Endodermal cell (in vitro differentiated cells): Measurements from ENCODE around the gene NBL1. TPM values are rescaled to one million over a fixed set of nuclear protein-coding genes. Genes with fewer than 3 reads are reported as not detected.
A peak's percentile ranks its signal among the peaks of the same experiment; 100 is the strongest.

Experiments used
- DNase-seq: peaks from one replicate; pipeline ENCODE4 v3.0.0-alpha.2; 2017
- H3K27ac ChIP-seq: 2 replicates; pipeline ENCODE4 v1.5.1; 2013; ENCODE audit warnings: mild to moderate bottlenecking, low read depth, low read length, moderate library complexity
- H3K27me3 ChIP-seq: 2 replicates; pipeline ENCODE4 v1.6.1; 2013; ENCODE audit warnings: mild to moderate bottlenecking, low read length, moderate library complexity; ENCODE audit not compliant: insufficient read depth, control insufficient read depth, poor library complexity, severe bottlenecking
- H3K36me3 ChIP-seq: 2 replicates; pipeline ENCODE4 v1.7.0; 2013; ENCODE audit warnings: mild to moderate bottlenecking, low read length, moderate library complexity; ENCODE audit not compliant: control insufficient read depth, insufficient read depth
- H3K4me1 ChIP-seq: one replicate; pipeline ENCODE4 v1.7.0; 2013; ENCODE audit warnings: low read length; ENCODE audit not compliant: control insufficient read depth, insufficient read depth
- H3K4me3 ChIP-seq: 2 replicates; pipeline ENCODE4 v1.5.1; 2013; ENCODE audit warnings: mild to moderate bottlenecking, low read length, moderate library complexity
- H3K9ac ChIP-seq: 2 replicates; pipeline ENCODE4 v1.6.1; 2013; ENCODE audit warnings: mild to moderate bottlenecking, low read length, moderate library complexity; ENCODE audit not compliant: poor library complexity, severe bottlenecking; ENCODE audit errors: extremely low read depth
- H3K9me3 ChIP-seq: 2 replicates; pipeline ENCODE4 v1.6.1; 2013; ENCODE audit warnings: mild to moderate bottlenecking, low read length, moderate library complexity; ENCODE audit not compliant: control insufficient read depth
- H3K27ac Mint-ChIP-seq: 2 replicates; pipeline ENCODE4 v1.8.0; 2020; ENCODE audit warnings: mixed read lengths
- H3K27me3 Mint-ChIP-seq: 2 replicates; pipeline ENCODE4 v1.8.0; 2021; ENCODE audit warnings: mild to moderate bottlenecking, mixed read lengths; ENCODE audit not compliant: insufficient read depth
- H3K36me3 Mint-ChIP-seq: 2 replicates; pipeline ENCODE4 v1.8.0; 2020; ENCODE audit warnings: low read depth, mixed read lengths
- H3K4me1 Mint-ChIP-seq: 2 replicates; pipeline ENCODE4 v1.8.0; 2020; ENCODE audit warnings: mixed read lengths
- H3K4me3 Mint-ChIP-seq: 2 replicates; pipeline ENCODE4 v1.8.0; 2020; ENCODE audit warnings: mild to moderate bottlenecking, moderate library complexity, mixed read lengths
- H3K9me3 Mint-ChIP-seq: 2 replicates; pipeline ENCODE4 v1.8.0; 2020; ENCODE audit warnings: mild to moderate bottlenecking, mixed read lengths
- CTCF ChIP-seq: fragments of 200-600 bp; sonication (generic); conservative IDR thresholded peaks from 2 replicates; pipeline ENCODE4 v1.5.0; 2021; ENCODE audit warnings: antibody characterized with exemption, mild to moderate bottlenecking
- WGBS, 2 experiments: methylation state at CpG; one replicate each; pipeline versions ENCODE4 v1.1.5 to v1.1.7; 2013; ENCODE audit warnings: missing lambda C conversion rate in 2 of 2, mixed read lengths in 1 of 2; ENCODE audit not compliant: insufficient coverage in 1 of 2, insufficient read length in 1 of 2; 5-methylcytosine and 5-hydroxymethylcytosine counted together
- total RNA-seq, 2 donors: library from RNA; stranded (reverse); fragmentation: NEBNext Ultra II Directional in 1 of 2; extraction: Animal tissue kit (Norgen Biotek cat#: 25700) in 1 of 2; gene quantifications; 2 replicates in 1 of 2; 3 replicates in 1 of 2; pipeline ENCODE4 v1.2.1, GENCODE V29; 2021

The NBL1 gene
- total RNA-seq, 2 donors from 2014 or later = 13.7 to 32.4 TPM

GRCh38 chr1:19596714-19597495 lies 47.2 kb upstream of the NBL1 start:
- Mint-ChIP-seq H3K27ac (peak overlapping the region; percentile 99), H3K36me3 (peaks cover 9% of the 10 kb centered on the region), H3K4me1 (peaks cover 13% of the 10 kb centered on the region), H3K27me3 (no peaks in the 10 kb centered on the region), H3K9me3 (no peaks in the 10 kb centered on the region), H3K4me3 (peak overlapping the region; percentile 99)
- Histone ChIP-seq H3K36me3 (peaks cover 12% of the 10 kb centered on the region), H3K4me1 (peaks cover 4% of the 10 kb centered on the region), H3K9me3 (no peaks in the 10 kb centered on the region), H3K27me3 (no peaks in the 10 kb centered on the region), H3K27ac (peak overlapping the region; percentile 79), H3K9ac (peak overlapping the region; percentile 93), H3K4me3 (peak overlapping the region; percentile 89)
- peak; percentile 98 for DNase-seq
- TF ChIP-seq CTCF = no peak
- 0% methylated on average over 11 to 65 of the region's 65 CpGs for WGBS, 2 experiments

GRCh38 chr1:19597496-19598309 lies 46.4 kb upstream of the NBL1 start:
- H3K9me3 ChIP-seq = no peaks in the 10 kb centered on the region
- H3K27me3 Mint-ChIP-seq = no peaks in the 10 kb centered on the region
- H3K27ac ChIP-seq = peak overlapping the region; percentile 79
- peaks cover 4% of the 10 kb centered on the region for H3K4me1 ChIP-seq
- H3K36me3 ChIP-seq = peaks cover 18% of the 10 kb centered on the region
- WGBS, 2 experiments = 24 to 27% methylated on average over 18 of the region's 18 CpGs
- H3K4me3 ChIP-seq = peak overlapping the region; percentile 89
- DNase-seq = peak; percentile 77
- H3K4me3 Mint-ChIP-seq = peak overlapping the region; percentile 99
- peak overlapping the region; percentile 84 for H3K27ac Mint-ChIP-seq
- H3K36me3 Mint-ChIP-seq = peaks cover 13% of the 10 kb centered on the region
- no peaks in the 10 kb centered on the region for H3K9me3 Mint-ChIP-seq
- peaks cover 13% of the 10 kb centered on the region for H3K4me1 Mint-ChIP-seq
- TF ChIP-seq CTCF = no peak
- H3K9ac ChIP-seq = peak overlapping the region; percentile 93
- H3K27me3 ChIP-seq = no peaks in the 10 kb centered on the region

GRCh38 chr1:19599810-19600209 lies 44.3 kb upstream of the NBL1 start:
- Histone ChIP-seq H3K27ac (no peak overlapping the region), H3K9ac (no peak overlapping the region), H3K27me3 (no peaks in the 10 kb centered on the region), H3K36me3 (peaks cover 24% of the 10 kb centered on the region), H3K9me3 (no peaks in the 10 kb centered on the region), H3K4me3 (no peak overlapping the region), H3K4me1 (peaks cover 4% of the 10 kb centered on the region)
- Mint-ChIP-seq H3K4me1 (peaks cover 13% of the 10 kb centered on the region), H3K27me3 (no peaks in the 10 kb centered on the region), H3K4me3 (no peak overlapping the region), H3K27ac (no peak overlapping the region), H3K36me3 (peaks cover 17% of the 10 kb centered on the region), H3K9me3 (no peaks in the 10 kb centered on the region)
- DNase-seq = no peak
- TF ChIP-seq CTCF = no peak
- WGBS, 2 experiments = 86 to 97% methylated on average over 2 to 3 of the region's 3 CpGs
